HepG2 (cell line): ENCODE results near the gene SLC15A3. TPM values are rescaled to one million over a fixed set of nuclear protein-coding genes. Genes with fewer than 3 reads are reported as not detected.

Experiments
- ATAC-seq: fragments of 200-7000 bp; cut with Tn5 transposase; 3 replicates; pipeline ENCODE4 v1.9.1; 2020; ENCODE audit warnings: mild to moderate bottlenecking, moderate library complexity
- BruUV-seq: library from RNA; stranded (reverse); fragments of 400-500 nt; replicated peaks from 2 replicates; lab custom pipeline; 2021; lab: Mats Ljungman, UMichigan
- CTCF ChIA-PET: fragments of 300-600 bp; formaldehyde crosslinking; extraction: SDS; loops from one replicate; lab custom pipeline; 2021; ENCODE audit warnings: low total read pairs, inconsistent platforms, low intra/inter-chr PET ratio; lab: Yijun Ruan, JAX
- POLR2A ChIA-PET: fragments of 350-600 bp; sonication (Branson Sonifier 250); formaldehyde crosslinking; loops from one replicate; lab custom pipeline; 2020; ENCODE audit warnings: antibody characterized with exemption, inconsistent platforms; lab: Yijun Ruan, JAX
- DNase-seq: peaks from one replicate; pipeline ENCODE4 v3.0.0-alpha.2; 2015; ENCODE audit warnings: low spot score
- FAIRE-seq: peaks from 3 replicates; lab custom pipeline; 2011; peaks lifted over from hg19 to GRCh38; lab: Jason Lieb, UNC
- H2AFZ ChIP-seq: one replicate; pipeline ENCODE4 v1.6.1; 2011; ENCODE audit warnings: low read length, inconsistent platforms
- H3K27ac ChIP-seq: fragments of 300-600 bp; 3 replicates; pipeline ENCODE4 v1.8.0; 2011; ENCODE audit warnings: mixed run types, mild to moderate bottlenecking, mixed read lengths, low read length, inconsistent platforms; ENCODE audit not compliant: insufficient read depth; ENCODE audit errors: extremely low read length
- H3K27me3 ChIP-seq, 2 experiments: fragments of 200-600 bp in 1 of 2; 2 replicates in 1 of 2; 3 replicates in 1 of 2; pipeline versions ENCODE4 v1.6.0 to v1.8.0; 2011; ENCODE audit warnings: low read length in 2 of 2, mild to moderate bottlenecking in 2 of 2, moderate library complexity in 2 of 2, inconsistent platforms in 1 of 2; ENCODE audit not compliant: insufficient read depth in 2 of 2, control insufficient read depth in 1 of 2
- H3K36me3 ChIP-seq, 2 experiments: fragments of 200-600 bp in 1 of 2; replicated peaks in 1 of 2; 2 replicates in 1 of 2; 3 replicates in 1 of 2; pipeline versions ENCODE4 v1.5.1 to v1.8.0; 2011; ENCODE audit warnings: low read length in 2 of 2, inconsistent platforms in 1 of 2; ENCODE audit not compliant: insufficient read depth in 2 of 2, control insufficient read depth in 1 of 2
- H3K4me1 ChIP-seq: 2 replicates; pipeline ENCODE4 v1.5.1; 2012; ENCODE audit warnings: low read length, inconsistent platforms; ENCODE audit not compliant: insufficient read depth
- H3K4me2 ChIP-seq: 2 replicates; pipeline ENCODE4 v1.6.0; 2011; ENCODE audit warnings: low read depth, low read length, inconsistent platforms
- H3K4me3 ChIP-seq, 3 experiments: fragments of 200-600 bp in 1 of 3; sonication (generic), shearing (Covaris generic) in 1 of 3; replicated peaks in 1 of 3; 2 replicates each; pipeline ENCODE4 v1.5.1; 2011 to 2016; ENCODE audit warnings: low read length in 3 of 3, inconsistent platforms in 2 of 3, low read depth in 2 of 3, mild to moderate bottlenecking in 2 of 3, control low read depth in 1 of 3, mixed read lengths in 1 of 3; ENCODE audit not compliant: insufficient read depth in 1 of 3
- H3K79me2 ChIP-seq: one replicate; pipeline ENCODE4 v1.6.1; 2011; ENCODE audit warnings: low read length, inconsistent platforms; ENCODE audit not compliant: insufficient read depth
- H3K9ac ChIP-seq: 2 replicates; pipeline ENCODE4 v1.6.0; 2011; ENCODE audit warnings: mild to moderate bottlenecking, low read depth, low read length, inconsistent platforms; ENCODE audit not compliant: insufficient read depth
- H3K9me3 ChIP-seq: 2 replicates; pipeline ENCODE4 v1.5.1; 2012; ENCODE audit warnings: mild to moderate bottlenecking, low read length
- H4K20me1 ChIP-seq: 2 replicates; pipeline ENCODE4 v1.6.0; 2011; ENCODE audit warnings: inconsistent platforms, mild to moderate bottlenecking, low read length, moderate library complexity; ENCODE audit not compliant: insufficient read depth
- AFF4 ChIP-seq: sonication (generic); formaldehyde crosslinking; IDR thresholded peaks from 2 replicates; pipeline ENCODE4 v1.4.0; 2020; ENCODE audit warnings: missing genetic modification reagents
- ATRX ChIP-seq: sonication (generic); formaldehyde crosslinking; IDR thresholded peaks from 2 replicates; pipeline ENCODE4 v1.4.0; 2020; ENCODE audit warnings: missing genetic modification reagents, borderline replicate concordance
- CENPT ChIP-seq: sonication (generic); formaldehyde crosslinking; IDR thresholded peaks from 2 replicates; pipeline ENCODE4 v1.8.0; 2022; ENCODE audit warnings: low read depth, mild to moderate bottlenecking, moderate library complexity, missing genetic modification reagents
- DBP ChIP-seq: sonication (generic); formaldehyde crosslinking; IDR thresholded peaks from 2 replicates; pipeline ENCODE4 v1.4.0; 2020; ENCODE audit warnings: missing genetic modification reagents; ENCODE audit errors: not compliant biosample characterization
- JUN ChIP-seq: sonication (generic); formaldehyde crosslinking; IDR thresholded peaks from 2 replicates; pipeline ENCODE4 v1.4.0; 2020; ENCODE audit warnings: mild to moderate bottlenecking, missing genetic modification reagents
- NFKBIZ ChIP-seq: IDR thresholded peaks from 2 replicates; pipeline ENCODE4 v1.6.1; 2018; ENCODE audit warnings: missing genetic modification reagents, missing compliant biosample characterization
- PRDM4 ChIP-seq: sonication (generic); formaldehyde crosslinking; IDR thresholded peaks from 2 replicates; pipeline ENCODE4 v1.9.0; 2021; ENCODE audit warnings: missing genetic modification reagents, borderline replicate concordance
- SALL1 ChIP-seq: sonication (generic); formaldehyde crosslinking; IDR thresholded peaks from 2 replicates; pipeline ENCODE4 v1.8.0; 2022; ENCODE audit warnings: mild to moderate bottlenecking, missing genetic modification reagents
- TFDP2 ChIP-seq: sonication (generic); formaldehyde crosslinking; IDR thresholded peaks from 2 replicates; pipeline ENCODE4 v1.4.0; 2020; ENCODE audit warnings: missing genetic modification reagents
- WGBS: methylation state at CpG from one replicate; pipeline ENCODE4 v1.1.6; 2017; ENCODE audit warnings: low lambda C conversion rate; 5-methylcytosine and 5-hydroxymethylcytosine counted together
- in situ Hi-C: cut with HindIII; loops from 2 replicates; pipeline ENCODE4 v1.10.0; 2017; ENCODE audit warnings: low pct_unique_long_range_greater_than_20kb; ENCODE audit not compliant: extremely low pct_ligation_motif_present
- intact Hi-C: fragments of 100-400 bp; cut with micrococcal nuclease; formaldehyde crosslinking; loops from one replicate; pipeline ENCODE4 v1.10.0; 2022; ENCODE audit not compliant: unreplicated experiment
- polyA plus RNA-seq, 8 experiments: library from polyadenylated mRNA; depleted of rRNA in 3 of 8; stranded (reverse) in 7 of 8; unstranded in 1 of 8; fragments of >200 nt; fragmentation: Illumina TruSeq in 4 of 8; extraction: Trizol in 4 of 8; gene quantifications; 2 replicates each; pipeline versions ENCODE4 v1.2.1 to v1.2.3, GENCODE V29; 2011 to 2016; ENCODE audit warnings: low read depth in 4 of 8, missing spikeins in 1 of 8, mixed read lengths in 1 of 8; ENCODE audit not compliant: insufficient read depth in 1 of 8
- total RNA-seq, 5 experiments: library from RNA; depleted of rRNA; stranded (reverse); fragments of >200 nt; fragmentation: Illumina TruSeq; extraction: Trizol; gene quantifications; 2 replicates each; pipeline ENCODE4 v1.2.3, GENCODE V29; 2016; ENCODE audit warnings: low read depth in 1 of 5

The SLC15A3 gene
- total and polyA plus RNA-seq, 2 of the 13 experiments (the other 11 are each of a cell fraction or from before 2014, with no cell fraction given): 0.45 to 0.77 TPM

GRCh38 chr11:60931917-60932316 lies 20.1 kb downstream of the SLC15A3 start:
- Histone ChIP-seq H4K20me1 (no peaks in the 10 kb centered on the region), H3K4me3 (no peak overlapping the region), H3K27me3 (no peaks in the 10 kb centered on the region), H3K4me2 (no peak overlapping the region), H2AFZ (no peak overlapping the region), H3K27ac (no peak overlapping the region), H3K79me2 (no peaks in the 10 kb centered on the region), H3K4me1 (peaks cover 10% of the 10 kb centered on the region), H3K9ac (no peak overlapping the region), H3K9me3 (no peaks in the 10 kb centered on the region), H3K36me3 (peaks cover 3 to 4% of the 10 kb centered on the region in 2 experiments; a peak in 3 of 5 replicates)
- ATAC-seq (no peak), DNase-seq (no peak), FAIRE-seq (no peak)
- intact Hi-C loops (no loop called here), in situ Hi-C loops (no loop called here)
- ChIA-PET CTCF (no interaction called here), POLR2A (no interaction called here)
- BruUV-seq: no TSS peak
- no peak for TF ChIP-seq JUN (CRISPR knock-in tag)
- 96% methylated on average over 3 of the region's 9 CpGs for WGBS

- no peak for DNase-seq
- H4K20me1 ChIP-seq: no peaks in the 10 kb centered on the region
- intact Hi-C loops: no loop called here
- ATAC-seq: no peak
- no peaks in the 10 kb centered on the region for H3K27me3 ChIP-seq
- no peak overlapping the region for H3K27ac ChIP-seq
- H3K4me3 ChIP-seq: no peak overlapping the region
- H2AFZ ChIP-seq: no peak overlapping the region
- in situ Hi-C loops: no loop called here
- H3K79me2 ChIP-seq: no peaks in the 10 kb centered on the region
- no CpG with 5 or more reads among the region's 4 CpGs for WGBS
- H3K9ac ChIP-seq: no peak overlapping the region
- H3K36me3 ChIP-seq: peaks cover 3 to 4% of the 10 kb centered on the region in 2 experiments; a peak in 3 of 5 replicates
- H3K4me1 ChIP-seq: peaks cover 18% of the 10 kb centered on the region
- no TSS peak for BruUV-seq
- CTCF ChIA-PET: no interaction called here
- POLR2A ChIA-PET: interaction anchor here (0.6 to 0.7 kb wide), 2 partner anchors 8 to 10 kb away, joined by 3 read pairs; no protein-coding TSS in a partner anchor
- no peak overlapping the region for H3K4me2 ChIP-seq
- no peaks in the 10 kb centered on the region for H3K9me3 ChIP-seq
- no peak for FAIRE-seq
- TF ChIP-seq DBP (CRISPR knock-in tag) (no peak), PRDM4 (CRISPR knock-in tag) (no peak), NFKBIZ (CRISPR knock-in tag) (no peak), CENPT (CRISPR knock-in tag) (no peak), ATRX (CRISPR knock-in tag) (no peak), TFDP2 (CRISPR knock-in tag) (no peak), SALL1 (CRISPR knock-in tag) (no peak), AFF4 (CRISPR knock-in tag) (no peak)
Measured at GRCh38 chr11:60930394-60930793, 21.6 kb downstream of the SLC15A3 start.
